ENCODE results near the gene INPP5K.

The INPP5K gene

GRCh38 chr17:1491443-1492248 is 24.8 kb downstream of the INPP5K start:
- intact Hi-C loops (cut with DNase I), result no loop called here
- peak in 34 of 42 donors; percentile 25 to 79 (median 49) for DNase-seq

- intact Hi-C loops (cut with DNase I), result no loop called here
- DNase-seq, result peak in 39 of 42 donors; percentile 25 to 77 (median 56)
Observed at GRCh38 chr17:1490643-1491442, 25.6 kb downstream of the INPP5K start.

- intact Hi-C loops (cut with DNase I), result no loop called here
- DNase-seq, result no peak
Observed at GRCh38 chr17:1488826-1489270, 27.6 kb downstream of the INPP5K start.

- intact Hi-C loops (cut with DNase I), result no loop called here
- DNase-seq, result peak; percentile 21 to 92 (median 82)
Observed at GRCh38 chr17:1487939-1488825, 28.2 kb downstream of the INPP5K start.

GRCh38 chr17:1486802-1487695 is 29.4 kb downstream of the INPP5K start:
- DNase-seq, result peak in 32 of 42 donors; percentile 20 to 69 (median 42)
- intact Hi-C loops (cut with DNase I), result no loop called here

GRCh38 chr17:1485423-1486376 is 30.7 kb downstream of the INPP5K start:
- DNase-seq, result peak in 2 of 42 donors; percentile 22 to 36
- intact Hi-C loops (cut with DNase I), result no loop called here

GRCh38 chr17:1484676-1485422 is 31.6 kb downstream of the INPP5K start:
- intact Hi-C loops (cut with DNase I), result no loop called here
- DNase-seq, result no peak

- intact Hi-C loops (cut with DNase I), result no loop called here
- DNase-seq, result no peak
Observed at GRCh38 chr17:1484060-1484535, 32.3 kb downstream of the INPP5K start.

GRCh38 chr17:1482680-1483079 is 33.7 kb downstream of the INPP5K start:
- intact Hi-C loops (cut with DNase I), result no loop called here
- DNase-seq, result no peak

- no peak for DNase-seq
- intact Hi-C loops (cut with DNase I), result no loop called here
Observed at GRCh38 chr17:1481736-1482135, 34.7 kb downstream of the INPP5K start.

- intact Hi-C loops (cut with DNase I), result no loop called here
- no peak for DNase-seq
Observed at GRCh38 chr17:1480747-1481465, 35.5 kb downstream of the INPP5K start.

GRCh38 chr17:1478418-1478817 is 38.0 kb downstream of the INPP5K start:
- no peak for DNase-seq
- intact Hi-C loops (cut with DNase I), result no loop called here

- DNase-seq, result no peak
- intact Hi-C loops (cut with DNase I), result no loop called here
Observed at GRCh38 chr17:1475321-1475854, 41.0 kb downstream of the INPP5K start.

GRCh38 chr17:1474402-1475189 is 41.8 kb downstream of the INPP5K start:
- intact Hi-C loops (cut with DNase I), result no loop called here
- DNase-seq, result no peak

- DNase-seq, result peak in 29 of 42 donors; percentile 20 to 84 (median 55)
- intact Hi-C loops (cut with DNase I), result no loop called here
Observed at GRCh38 chr17:1473841-1474240, 42.6 kb downstream of the INPP5K start.
